ENCODE measurements around the gene DPY19L1. TPM values are rescaled to one million over a fixed set of nuclear protein-coding genes. Genes with fewer than 3 reads are reported as not detected.
"Not testable (repeated sequence)": the region's sequence is repeated elsewhere in the genome, so short reads cannot be mapped to it uniquely, and the experiment has no call there.

The DPY19L1 gene
- total RNA-seq, 1 donor from 2014 or later: 65.2 TPM

GRCh38 chr7:34985155-34985554, 52.1 kb downstream of the DPY19L1 start:
- not testable (repeated sequence) for DNase-seq

- DNase-seq: not testable (repeated sequence)
Observed at GRCh38 chr7:34984140-34984539, 53.1 kb downstream of the DPY19L1 start.

- DNase-seq: no peak
Observed at GRCh38 chr7:34982371-34983019, 54.8 kb downstream of the DPY19L1 start.

- DNase-seq: not testable (repeated sequence)
Observed at GRCh38 chr7:34979124-34979523, 58.2 kb downstream of the DPY19L1 start.

GRCh38 chr7:34973400-34973760, 63.9 kb downstream of the DPY19L1 start:
- DNase-seq: no peak

- DNase-seq: not testable (repeated sequence)
Observed at GRCh38 chr7:34972739-34973399, 64.4 kb downstream of the DPY19L1 start.

- not testable (repeated sequence) for DNase-seq
Observed at GRCh38 chr7:34967818-34968217, 69.5 kb downstream of the DPY19L1 start.

- not testable (repeated sequence) for DNase-seq
Observed at GRCh38 chr7:34966504-34966903, 70.8 kb downstream of the DPY19L1 start.

GRCh38 chr7:34958021-34958420, 79.3 kb downstream of the DPY19L1 start:
- DNase-seq: no peak

- DNase-seq: no peak
Observed at GRCh38 chr7:34952822-34953221, 84.5 kb downstream of the DPY19L1 start.

GRCh38 chr7:34949361-34949760, 87.9 kb downstream of the DPY19L1 start:
- DNase-seq: no peak

GRCh38 chr7:34947427-34947826, 89.9 kb downstream of the DPY19L1 start:
- DNase-seq: not testable (repeated sequence)

GRCh38 chr7:34946486-34946885, 90.8 kb downstream of the DPY19L1 start:
- DNase-seq: no peak

- DNase-seq: not testable (repeated sequence)
Observed at GRCh38 chr7:34945894-34946477, 91.3 kb downstream of the DPY19L1 start.

- no peak for DNase-seq
Observed at GRCh38 chr7:34939175-34939574, 98.1 kb downstream of the DPY19L1 start.

- peak; percentile 14 for DNase-seq
Observed at GRCh38 chr7:34935735-34936165, 101.5 kb downstream of the DPY19L1 start.

GRCh38 chr7:34931739-34932138, 105.5 kb downstream of the DPY19L1 start:
- DNase-seq: no peak

- DNase-seq: not testable (repeated sequence)
Observed at GRCh38 chr7:34929783-34930182, 107.5 kb downstream of the DPY19L1 start.

GRCh38 chr7:34928560-34928959, 108.7 kb downstream of the DPY19L1 start:
- DNase-seq: no peak

GRCh38 chr7:34928052-34928451, 109.2 kb downstream of the DPY19L1 start:
- peak; percentile 42 for DNase-seq

GRCh38 chr7:34920470-34920869, 116.8 kb downstream of the DPY19L1 start:
- DNase-seq: not testable (repeated sequence)

- not testable (repeated sequence) for DNase-seq
Observed at GRCh38 chr7:34919038-34919437, 118.2 kb downstream of the DPY19L1 start.

GRCh38 chr7:34918198-34918861, 119.0 kb downstream of the DPY19L1 start:
- not testable (repeated sequence) for DNase-seq

All from dermis blood vessel endothelial cell (primary cell).